ENCODE data around the gene CPTP.

CPTP gene

GRCh38 chr1:1305300-1306069, 19.1 kb upstream of the CPTP start:
- peak; percentile 62 for DNase-seq (ENCODE audit: low read depth, low spot score)
- H3K4me3 ChIP-seq (ENCODE audit: low read length), result peak overlapping the region; percentile 81

GRCh38 chr1:1306070-1306660, 18.4 kb upstream of the CPTP start:
- no peak for DNase-seq (ENCODE audit: low read depth, low spot score)

GRCh38 chr1:1306661-1307260, 17.8 kb upstream of the CPTP start:
- DNase-seq (ENCODE audit: low read depth, low spot score), result no peak

More at GRCh38 chr1:1306070-1306660, 18.4 kb upstream of the CPTP start:
- H3K4me3 ChIP-seq (ENCODE audit: low read length), result peak overlapping the region; percentile 81

GRCh38 chr1:1307261-1307922, 17.2 kb upstream of the CPTP start:
- DNase-seq (ENCODE audit: low read depth, low spot score), result no peak
- H3K4me3 ChIP-seq (ENCODE audit: low read length), result peak overlapping the region; percentile 81

More at GRCh38 chr1:1306661-1307260, 17.8 kb upstream of the CPTP start:
- peak overlapping the region; percentile 81 for H3K4me3 ChIP-seq (ENCODE audit: low read length)

- peak; percentile 88 for DNase-seq (ENCODE audit: low read depth, low spot score)
- H3K4me3 ChIP-seq (ENCODE audit: low read length), result peak within 1 kb of the TSS; percentile 81
Observed at GRCh38 chr1:1307923-1308755, 16.5 kb upstream of the CPTP start, which contains the start of the genes ACAP3 and PUSL1. Gene ACAP3, minus strand, starts transcription at chr1:1307930. Its CDS starts 115 bp downstream, at chr1:1307815. Gene PUSL1, plus strand, starts transcription at chr1:1308597. Its CDS starts 47 bp downstream, at chr1:1308644.

- peak overlapping the region; percentile 64 for H3K4me3 ChIP-seq (ENCODE audit: low read length)
- DNase-seq (ENCODE audit: low read depth, low spot score), result no peak
Observed at GRCh38 chr1:1308756-1309250, 15.8 kb upstream of the CPTP start.

- H3K4me3 ChIP-seq (ENCODE audit: low read length), result peak overlapping the region; percentile 64
- DNase-seq (ENCODE audit: low read depth, low spot score), result no peak
Observed at GRCh38 chr1:1309251-1310108, 15.1 kb upstream of the CPTP start.

GRCh38 chr1:1310109-1310385, 14.6 kb upstream of the CPTP start:
- no peak overlapping the region for H3K4me3 ChIP-seq (ENCODE audit: low read length)
- DNase-seq (ENCODE audit: low read depth, low spot score), result no peak

- no peak for DNase-seq (ENCODE audit: low read depth, low spot score)
- H3K4me3 ChIP-seq (ENCODE audit: low read length), result no peak overlapping the region
Observed at GRCh38 chr1:1310476-1311053, 14.0 kb upstream of the CPTP start.

GRCh38 chr1:1311107-1312104, 13.2 kb upstream of the CPTP start:
- no peak for DNase-seq (ENCODE audit: low read depth, low spot score)
- no peak overlapping the region for H3K4me3 ChIP-seq (ENCODE audit: low read length)

- no peak for DNase-seq (ENCODE audit: low read depth, low spot score)
- H3K4me3 ChIP-seq (ENCODE audit: low read length), result no peak overlapping the region
Observed at GRCh38 chr1:1312450-1313314, 11.9 kb upstream of the CPTP start.

GRCh38 chr1:1313500-1314236, 10.9 kb upstream of the CPTP start:
- no peak for DNase-seq (ENCODE audit: low read depth, low spot score)
- H3K4me3 ChIP-seq (ENCODE audit: low read length), result no peak overlapping the region

GRCh38 chr1:1314237-1314586, 10.4 kb upstream of the CPTP start:
- no peak overlapping the region for H3K4me3 ChIP-seq (ENCODE audit: low read length)
- DNase-seq (ENCODE audit: low read depth, low spot score), result no peak

- DNase-seq (ENCODE audit: low read depth, low spot score), result no peak
- no peak overlapping the region for H3K4me3 ChIP-seq (ENCODE audit: low read length)
Observed at GRCh38 chr1:1314678-1315335, 9.8 kb upstream of the CPTP start.
